IMR-90 (cell line): ENCODE data around the gene DISP2. TPM values are rescaled to one million over a fixed set of nuclear protein-coding genes. Genes with fewer than 3 reads are reported as not detected.

Source experiments
- ATAC-seq: fragments of 200-7000 bp; cut with Tn5 transposase; 2 replicates; pipeline ENCODE4 v1.9.1; 2020; ENCODE audit warnings: low read depth, mild to moderate bottlenecking, moderate library complexity
- BruUV-seq: library from RNA; stranded (reverse); fragments of 400-500 nt; replicated peaks from 2 replicates; lab custom pipeline; 2021; lab: Mats Ljungman, UMichigan
- CTCF ChIA-PET: fragments of 300-600 bp; formaldehyde crosslinking; extraction: SDS; loops from one replicate; lab custom pipeline; 2021; ENCODE audit warnings: antibody characterized with exemption; lab: Yijun Ruan, JAX
- POLR2A ChIA-PET: fragments of 300-600 bp; sonication (Branson Sonifier 250); formaldehyde crosslinking; loops from one replicate; lab custom pipeline; 2022; ENCODE audit warnings: antibody characterized with exemption; ENCODE audit not compliant: unreplicated experiment; lab: Charles Lee
- DNase-seq: peaks from one replicate; pipeline ENCODE4 v3.0.0; 2013
- H2AFZ ChIP-seq: replicated peaks from 2 replicates; pipeline ENCODE3; 2013; ENCODE audit warnings: low read length, mild to moderate bottlenecking; ENCODE audit not compliant: poor library complexity
- H2AK5ac ChIP-seq: 2 replicates; pipeline ENCODE4 v1.6.1; 2013; ENCODE audit warnings: low read depth, low read length, inconsistent platforms
- H2AK9ac ChIP-seq: replicated peaks from 2 replicates; pipeline ENCODE3; 2013; ENCODE audit warnings: mild to moderate bottlenecking, low read depth, low read length, moderate library complexity; ENCODE audit not compliant: poor library complexity
- H2BK120ac ChIP-seq: 2 replicates; pipeline ENCODE4 v1.6.1; 2013; ENCODE audit warnings: low read depth, low read length, inconsistent platforms
- H2BK15ac ChIP-seq: 3 replicates; pipeline ENCODE4 v1.6.1; 2013; ENCODE audit warnings: low read depth, low read length, inconsistent platforms
- H2BK20ac ChIP-seq: 2 replicates; pipeline ENCODE4 v1.6.1; 2013; ENCODE audit warnings: low read depth, mild to moderate bottlenecking, inconsistent platforms, low read length, moderate library complexity
- H2BK5ac ChIP-seq: 2 replicates; pipeline ENCODE4 v1.6.1; 2013; ENCODE audit warnings: mild to moderate bottlenecking, low read depth, low read length, inconsistent platforms; ENCODE audit not compliant: poor library complexity, severe bottlenecking
- H3K14ac ChIP-seq: replicated peaks from 2 replicates; pipeline ENCODE4 v1.6.1; 2013; ENCODE audit warnings: low read depth, low read length, inconsistent platforms
- H3K18ac ChIP-seq: 2 replicates; pipeline ENCODE4 v1.6.1; 2013; ENCODE audit warnings: low read depth, low read length, control low read depth
- H3K23ac ChIP-seq: 2 replicates; pipeline ENCODE4 v1.6.1; 2013; ENCODE audit warnings: low read depth, low read length, inconsistent platforms
- H3K27ac ChIP-seq: 2 replicates; pipeline ENCODE4 v1.5.1; 2013; ENCODE audit warnings: mild to moderate bottlenecking, control low read depth, low read length; ENCODE audit not compliant: insufficient read depth
- H3K27me3 ChIP-seq: 2 replicates; pipeline ENCODE4 v1.6.1; 2013; ENCODE audit warnings: low read length; ENCODE audit not compliant: control insufficient read depth, insufficient read depth
- H3K36me3 ChIP-seq: 2 replicates; pipeline ENCODE4 v1.6.1; 2013; ENCODE audit warnings: low read length, mixed read lengths; ENCODE audit not compliant: control insufficient read depth, insufficient read depth
- H3K4ac ChIP-seq: 2 replicates; pipeline ENCODE4 v1.6.1; 2013; ENCODE audit warnings: low read depth, low read length, inconsistent platforms
- H3K4me1 ChIP-seq: 2 replicates; pipeline ENCODE4 v1.6.1; 2013; ENCODE audit warnings: low read length, mixed read lengths; ENCODE audit not compliant: control insufficient read depth, insufficient read depth
- H3K4me2 ChIP-seq: 2 replicates; pipeline ENCODE4 v1.6.1; 2013; ENCODE audit warnings: low read depth, mild to moderate bottlenecking, control low read depth, low read length, moderate library complexity
- H3K4me3 ChIP-seq: 2 replicates; pipeline ENCODE4 v1.5.1; 2013; ENCODE audit warnings: low read depth, mild to moderate bottlenecking, control low read depth, low read length, moderate library complexity; ENCODE audit not compliant: insufficient read depth
- H3K56ac ChIP-seq: 2 replicates; pipeline ENCODE4 v1.6.1; 2013; ENCODE audit warnings: low read length, inconsistent platforms; ENCODE audit not compliant: insufficient read depth; ENCODE audit errors: extremely low read depth
- H3K79me1 ChIP-seq, 2 experiments: 2 replicates each; pipeline ENCODE4 v1.6.1; 2013; ENCODE audit warnings: low read length in 2 of 2, inconsistent platforms in 1 of 2, low read depth in 1 of 2
- H3K9ac ChIP-seq: 2 replicates; pipeline ENCODE4 v1.6.1; 2013; ENCODE audit warnings: low read depth, low read length, control low read depth
- H3K9me1 ChIP-seq: 2 replicates; pipeline ENCODE4 v1.6.1; 2013; ENCODE audit warnings: low read length, inconsistent platforms; ENCODE audit not compliant: insufficient read depth
- H3K9me3 ChIP-seq: 2 replicates; pipeline ENCODE4 v1.6.1; 2013; ENCODE audit warnings: low read length; ENCODE audit not compliant: control insufficient read depth, insufficient read depth
- H4K20me1 ChIP-seq: 2 replicates; pipeline ENCODE4 v1.6.1; 2013; ENCODE audit warnings: low read length, inconsistent platforms; ENCODE audit not compliant: insufficient read depth
- H4K5ac ChIP-seq: 2 replicates; pipeline ENCODE4 v1.6.1; 2013; ENCODE audit warnings: mild to moderate bottlenecking, low read depth, low read length, control low read depth
- H4K8ac ChIP-seq, 2 experiments: 2 replicates each; pipeline ENCODE4 v1.6.1; 2013; ENCODE audit warnings: low read depth in 2 of 2, low read length in 2 of 2, control low read depth in 1 of 2, inconsistent platforms in 1 of 2
- H4K91ac ChIP-seq: 2 replicates; pipeline ENCODE4 v1.6.1; 2013; ENCODE audit warnings: low read depth, low read length, inconsistent platforms; ENCODE audit not compliant: insufficient read depth
- RCOR1 ChIP-seq: IDR thresholded peaks from 2 replicates; pipeline ENCODE4 v1.6.1; 2012; ENCODE audit warnings: mild to moderate bottlenecking, low read length, improper control_type of control experiment; ENCODE audit not compliant: insufficient replicate concordance
- RFX5 ChIP-seq: IDR thresholded peaks from 2 replicates; pipeline ENCODE4 v1.8.0; 2012; ENCODE audit warnings: low read depth, mild to moderate bottlenecking, low read length, moderate library complexity
- SMC3 ChIP-seq: fragments of 150-350 bp; IDR thresholded peaks from 2 replicates; pipeline ENCODE4 v1.6.1; 2016; ENCODE audit warnings: low read depth, mild to moderate bottlenecking, antibody characterized with exemption, low read length, moderate library complexity
- WGBS, 2 experiments: methylation state at CpG; one replicate each; pipeline versions ENCODE4 v1.1.5 to v1.1.7; 2013; ENCODE audit warnings: missing lambda C conversion rate in 2 of 2; ENCODE audit not compliant: insufficient read length in 1 of 2; ENCODE audit errors: extremely low coverage in 2 of 2; 5-methylcytosine and 5-hydroxymethylcytosine counted together
- dilution Hi-C: fragments of 300-500 bp; cut with HindIII; formaldehyde crosslinking; loops from one replicate; pipeline ENCODE4 v1.14.3; 2018; ENCODE audit warnings: low sequenced_read_pairs; ENCODE audit not compliant: unreplicated experiment
- in situ Hi-C: fragments of 300-500 bp; cut with MboI; formaldehyde crosslinking; loops from 3 replicates; pipeline ENCODE4 v1.14.3; 2019; ENCODE audit warnings: low sequenced_read_pairs, inconsistent platforms, mixed read lengths
- intact Hi-C: fragments of 100-400 bp; cut with micrococcal nuclease; formaldehyde crosslinking; loops from 2 replicates; pipeline ENCODE4 v1.10.0; 2022
- polyA plus RNA-seq, 3 experiments: library from polyadenylated mRNA; depleted of rRNA; stranded (reverse); fragments of >200 nt; gene quantifications; 2 replicates each; pipeline ENCODE4 v1.2.3, GENCODE V29; 2012; ENCODE audit warnings: low replicate concordance in 1 of 3
- total RNA-seq: library from RNA; depleted of rRNA; stranded (reverse); fragments of >200 nt; gene quantifications from 2 replicates; pipeline ENCODE4 v1.2.3, GENCODE V29; 2012

Gene DISP2
- total and polyA plus RNA-seq, 2 of the 4 experiments (the other 2 are of a cell fraction) = 0.34 to 0.36 TPM

DNA sequence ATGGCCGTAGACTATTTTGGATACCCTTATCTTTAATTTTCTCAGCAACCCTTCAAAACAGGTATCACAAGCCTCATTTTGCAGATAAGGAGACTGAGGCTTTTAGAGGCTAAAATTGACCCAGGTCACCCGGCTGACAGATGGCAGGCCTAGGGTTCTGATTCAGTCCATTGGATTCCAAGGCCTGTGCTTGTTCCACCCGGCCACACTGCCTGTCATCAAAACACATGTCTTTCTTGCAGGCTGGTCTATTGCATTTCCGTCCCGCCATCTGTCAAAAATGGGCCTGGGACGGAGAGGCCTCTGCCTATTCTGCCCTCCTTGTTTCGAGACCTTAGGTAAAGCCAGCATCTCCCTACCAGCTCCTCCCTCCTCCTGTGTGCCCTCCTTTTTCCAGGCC lies 26.4 kb upstream of the DISP2 start:
- dilution Hi-C loops = no loop called here

More for the DNA sequence above, 26.4 kb upstream of the DISP2 start:
- H4K5ac ChIP-seq = no peak overlapping the region
- H3K9me1 ChIP-seq = peaks cover 39% of the 10 kb centered on the region
- H3K79me1 ChIP-seq = peaks cover 19 to 76% of the 10 kb centered on the region in 2 experiments
- H2AK9ac ChIP-seq = no peak overlapping the region
- TF ChIP-seq SMC3 (no peak), RFX5 (no peak), RCOR1 (no peak)
- 0 out of 2 replicates have a peak overlapping the region, but pooled peaks have one; percentile 18 for H3K23ac ChIP-seq
- H2BK5ac ChIP-seq = peak overlapping the region; percentile 14
- no peak overlapping the region for H3K4ac ChIP-seq
- CTCF ChIA-PET = interaction anchor here (1.1 kb wide), 1 partner anchor 13 kb away, joined by 3 read pairs; no protein-coding TSS in a partner anchor
- H2BK120ac ChIP-seq = no peak overlapping the region
- peak overlapping the region; percentile 8; the same call in 1 of the 2 replicates for H2AK5ac ChIP-seq
- in situ Hi-C loops = no loop called here
- H2AFZ ChIP-seq = no peak overlapping the region
- peaks cover 45% of the 10 kb centered on the region for H3K4me1 ChIP-seq
- WGBS, 2 experiments = 86% methylated on average over 1 of the region's 7 CpGs; no CpG with 5 or more reads in 1 of the 2 experiments
- ATAC-seq (no peak), DNase-seq (no peak)
- intact Hi-C loops = no loop called here
- H2BK20ac ChIP-seq = no peak overlapping the region
- H2BK15ac ChIP-seq = no peak overlapping the region
- H4K91ac ChIP-seq = no peak overlapping the region
- H3K18ac ChIP-seq = no peak overlapping the region
- H3K9me3 ChIP-seq = no peaks in the 10 kb centered on the region
- H3K4me2 ChIP-seq = no peak overlapping the region
- H4K8ac ChIP-seq = no peak overlapping the region
- H3K4me3 ChIP-seq = no peak overlapping the region
- POLR2A ChIA-PET = interaction anchor here (0.6 to 1.0 kb wide), 3 partner anchors 9 to 32 kb away, joined by 3 to 8 read pairs (median 4); partner anchors contain the start of genes CCDC9B and DISP2
- no peak overlapping the region for H3K9ac ChIP-seq
- H3K56ac ChIP-seq = no peak overlapping the region
- peaks cover 7% of the 10 kb centered on the region for H3K36me3 ChIP-seq
- H3K27ac ChIP-seq = no peak overlapping the region
- no peaks in the 10 kb centered on the region for H3K27me3 ChIP-seq
- no peak overlapping the region for H3K14ac ChIP-seq
- H4K20me1 ChIP-seq = peaks cover 3% of the 10 kb centered on the region; the same call in 1 of the 2 replicates
- BruUV-seq = no TSS peak
